Stimulated activated CD4-positive, alpha-beta T cell treated with anti-CD3 and anti-CD28 coated beads, TNF-alpha, amount 100 ng/mL, for 24 hours (primary cell): ENCODE results near the gene TRIM47.

Experiments used
- DNase-seq, 3 experiments: peaks; one replicate each; pipeline ENCODE4 v3.0.0-alpha.2; 2020; ENCODE audit warnings: low read depth in 3 of 3

TRIM47 gene

GRCh38 chr17:75878174-75878998 is at the start of gene TRIM47:
Gene TRIM47, minus strand, starts transcription at chr17:75878581. Its CDS starts 33 bp downstream, at chr17:75878548.
- no peak for DNase-seq

- DNase-seq = no peak
Measured at GRCh38 chr17:75927286-75927922, 49.0 kb upstream of the TRIM47 start.

GRCh38 chr17:75926456-75926855 is 48.1 kb upstream of the TRIM47 start:
- DNase-seq = no peak

- DNase-seq = no peak
Measured at GRCh38 chr17:75925912-75926311, 47.5 kb upstream of the TRIM47 start.

GRCh38 chr17:75925103-75925502 is 46.7 kb upstream of the TRIM47 start:
- no peak for DNase-seq

- no peak for DNase-seq
Measured at GRCh38 chr17:75922963-75923874, 44.8 kb upstream of the TRIM47 start.

GRCh38 chr17:75922173-75922961 is 44.0 kb upstream of the TRIM47 start:
- no peak for DNase-seq

- DNase-seq = no peak
Measured at GRCh38 chr17:75921596-75921995, 43.2 kb upstream of the TRIM47 start.

GRCh38 chr17:75920045-75920560 is 41.7 kb upstream of the TRIM47 start:
- DNase-seq = no peak

- no peak for DNase-seq
Measured at GRCh38 chr17:75919611-75920010, 41.2 kb upstream of the TRIM47 start.

GRCh38 chr17:75917917-75918445 is 39.6 kb upstream of the TRIM47 start:
- DNase-seq = no peak

GRCh38 chr17:75917141-75917916 is 38.9 kb upstream of the TRIM47 start:
- DNase-seq = no peak

- no peak for DNase-seq
Measured at GRCh38 chr17:75915268-75915667, 36.9 kb upstream of the TRIM47 start.

- no peak for DNase-seq
Measured at GRCh38 chr17:75914643-75915267, 36.4 kb upstream of the TRIM47 start.

GRCh38 chr17:75913537-75914210 is 35.3 kb upstream of the TRIM47 start:
- no peak for DNase-seq

GRCh38 chr17:75910699-75911098 is 32.3 kb upstream of the TRIM47 start:
- DNase-seq = no peak

GRCh38 chr17:75909812-75910274 is 31.5 kb upstream of the TRIM47 start:
- no peak for DNase-seq

GRCh38 chr17:75909051-75909811 is 30.9 kb upstream of the TRIM47 start:
- DNase-seq = no peak
